Sciatic nerve (tissue), 2 donors: ENCODE results near the gene TANC1. TPM values are rescaled to one million over a fixed set of nuclear protein-coding genes. Genes with fewer than 3 reads are reported as not detected.
"Not testable (repeated sequence)": the region's sequence is repeated elsewhere in the genome, so short reads cannot be mapped to it uniquely, and the experiment has no call there.

ENCODE experiments used
- ATAC-seq: fragments of 200-7000 bp; cut with Tn5 transposase; one replicate; pipeline ENCODE4 v1.9.1; 2020; ENCODE audit warnings: mild to moderate bottlenecking, moderate library complexity
- DNase-seq: peaks from one replicate; pipeline ENCODE4 v3.0.0-alpha.2; 2020; ENCODE audit warnings: low spot score
- intact Hi-C: fragments of 100-400 bp; cut with DNase I; formaldehyde crosslinking; loops from one replicate; pipeline ENCODE4 v1.14.2; 2022
- total RNA-seq: library from RNA; stranded (reverse); fragmentation: NEBNext Ultra II Directional; extraction: Animal tissue kit (Norgen Biotek cat#: 25700); gene quantifications from one replicate; pipeline ENCODE4 v1.2.1, GENCODE V29; 2021
- donor health status: DM: no; HTN: no; CAD: no.
- donor health status: DM: no; HTN: no; CAD: no.

The TANC1 gene
- total RNA-seq, 1 donor from 2014 or later = 50.3 TPM

DNA sequence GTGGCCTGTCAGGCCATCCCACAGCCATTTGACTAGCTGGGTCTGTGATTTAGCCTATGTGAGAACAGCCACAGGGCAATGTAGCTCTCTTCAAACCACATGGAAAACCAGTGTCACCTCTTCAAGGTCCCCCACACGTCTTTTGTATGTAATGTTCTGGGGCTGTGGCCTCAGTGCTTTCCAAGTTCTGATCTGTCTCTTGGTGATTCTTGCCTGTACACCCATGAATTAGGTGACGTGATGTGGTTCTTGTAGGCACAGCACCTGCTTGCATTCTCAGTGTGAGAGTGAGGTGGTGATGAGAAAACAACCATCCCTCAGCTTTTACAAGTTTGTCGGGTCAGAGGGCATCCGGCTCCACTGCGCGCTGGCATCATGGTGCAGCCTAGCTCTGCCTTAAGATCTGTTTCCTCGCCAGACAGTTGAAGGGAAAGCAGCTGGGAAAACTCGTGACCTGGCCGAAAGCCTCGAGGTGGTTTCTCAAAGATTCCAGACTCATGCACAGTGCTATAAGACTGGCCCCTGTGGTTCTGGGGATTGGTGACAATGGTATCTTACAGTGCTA, 125.8 kb downstream of the TANC1 start:
- ATAC-seq (peak; percentile 82), DNase-seq (peak; percentile 80)
- intact Hi-C loops = no loop called here

DNA sequence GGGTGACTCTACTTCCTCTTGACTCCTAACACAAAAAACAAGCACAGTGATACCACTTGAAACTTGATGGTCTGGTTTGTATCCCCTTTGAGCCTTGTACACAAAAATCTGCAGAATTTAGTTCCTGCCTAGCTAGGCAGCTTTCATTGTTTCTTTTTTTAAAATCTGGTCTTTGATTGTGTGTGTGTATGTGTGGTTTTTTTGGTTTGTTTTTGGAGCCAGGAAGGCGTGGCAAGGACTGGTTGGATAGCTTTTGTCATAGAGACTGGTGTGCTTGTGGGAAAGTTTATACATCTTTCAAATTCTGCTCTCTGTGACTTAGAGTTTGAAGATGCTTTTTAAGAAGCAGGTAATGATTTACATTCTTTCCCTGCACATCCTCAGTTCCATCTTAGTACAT, 127.4 kb downstream of the TANC1 start:
- DNase-seq (no peak), ATAC-seq (no peak)
- intact Hi-C loops = no loop called here

DNA sequence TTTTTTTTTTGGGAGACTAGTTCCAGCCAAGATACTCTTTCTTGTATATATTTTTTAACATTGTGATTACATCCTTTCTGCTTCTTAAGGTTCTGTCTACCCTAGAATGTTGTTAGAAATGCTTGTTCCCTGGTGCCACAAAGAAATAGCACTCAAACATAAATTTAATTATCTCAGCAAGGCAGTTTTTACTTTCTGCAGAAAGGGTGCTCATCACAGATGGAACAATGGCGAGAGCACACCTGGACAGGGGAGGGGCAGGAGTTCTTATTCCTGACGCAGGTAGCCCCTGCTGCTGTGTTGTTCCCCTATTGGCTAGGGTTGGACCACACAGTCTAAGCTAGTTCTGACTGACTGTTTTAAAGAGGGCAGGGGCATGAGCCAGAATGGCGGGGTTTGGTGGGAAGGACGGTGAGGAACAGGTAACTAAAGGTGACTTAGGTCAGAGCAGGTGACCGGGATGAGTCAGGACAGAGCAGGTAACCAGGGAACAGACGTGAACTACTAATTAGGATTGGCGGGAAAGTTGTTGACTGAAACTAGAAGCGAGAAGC, 127.9 kb downstream of the TANC1 start:
- intact Hi-C loops = not testable (repeated sequence)

DNA sequence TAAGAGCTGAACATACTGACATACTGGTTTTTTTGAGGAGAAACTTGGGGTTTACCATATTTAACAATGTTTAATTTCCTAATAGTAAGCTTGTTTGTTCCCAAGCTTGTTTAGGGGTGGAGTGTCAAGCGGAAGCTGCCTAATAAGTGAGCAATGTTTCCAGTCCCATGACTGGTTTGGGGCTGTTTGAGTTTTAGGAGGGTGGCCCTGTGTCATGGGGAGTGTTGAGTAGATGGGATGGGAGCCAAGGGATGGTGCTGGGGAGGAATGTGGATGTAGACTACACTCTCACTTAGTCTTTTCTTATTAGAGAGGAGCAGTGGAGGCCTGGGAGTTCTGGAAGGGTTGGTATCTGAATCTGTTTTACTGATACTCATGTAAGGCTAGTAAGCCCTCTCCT, 128.5 kb downstream of the TANC1 start:
- DNase-seq (no peak), ATAC-seq (no peak)
- intact Hi-C loops = no loop called here

More for the DNA sequence above, 127.9 kb downstream of the TANC1 start:
- ATAC-seq, DNase-seq: not testable (repeated sequence)

DNA sequence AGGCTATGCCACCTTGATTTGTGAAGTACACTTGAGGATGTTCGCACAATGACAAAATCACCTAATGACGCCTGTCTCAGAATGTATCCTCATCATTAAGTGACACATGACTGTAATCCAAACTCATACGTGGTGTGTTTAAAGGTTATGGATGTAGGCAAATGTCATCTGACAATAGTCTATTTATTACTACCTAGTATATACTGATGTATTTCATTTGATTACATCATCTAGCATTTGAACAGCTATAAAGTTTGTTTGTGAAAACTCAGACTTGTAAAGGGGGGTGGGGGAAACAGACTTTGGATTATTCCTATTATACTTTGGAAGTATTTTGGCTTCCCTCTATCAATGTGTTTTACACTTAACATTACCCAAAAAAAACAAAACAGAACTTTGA, 129.9 kb downstream of the TANC1 start:
- intact Hi-C loops = no loop called here
- DNase-seq = no peak
- no peak for ATAC-seq

DNA sequence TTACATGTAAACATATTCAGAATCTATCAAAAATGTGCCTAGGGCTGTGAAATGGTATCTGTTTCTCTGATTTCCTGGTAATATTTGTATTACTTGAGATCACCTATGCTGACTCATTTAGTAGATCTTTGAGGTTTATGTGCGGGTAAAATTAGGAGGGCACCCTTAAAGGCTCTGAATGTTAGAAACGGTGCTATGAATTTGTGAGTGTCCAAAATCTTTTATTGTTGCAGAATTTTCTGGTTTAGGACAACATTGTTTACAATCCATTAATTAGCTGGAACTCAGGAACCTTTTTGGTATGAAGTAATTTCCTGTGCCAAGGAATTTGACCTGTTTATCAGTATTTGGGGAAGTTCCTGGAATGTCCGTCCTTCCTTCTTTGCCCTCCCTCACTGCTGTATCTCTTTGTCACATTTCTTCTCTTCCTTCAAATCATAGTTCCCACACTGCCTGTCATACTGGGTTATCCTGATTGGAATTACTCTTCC, 130.5 kb downstream of the TANC1 start:
- intact Hi-C loops = no loop called here
- DNase-seq (no peak), ATAC-seq (no peak)

DNA sequence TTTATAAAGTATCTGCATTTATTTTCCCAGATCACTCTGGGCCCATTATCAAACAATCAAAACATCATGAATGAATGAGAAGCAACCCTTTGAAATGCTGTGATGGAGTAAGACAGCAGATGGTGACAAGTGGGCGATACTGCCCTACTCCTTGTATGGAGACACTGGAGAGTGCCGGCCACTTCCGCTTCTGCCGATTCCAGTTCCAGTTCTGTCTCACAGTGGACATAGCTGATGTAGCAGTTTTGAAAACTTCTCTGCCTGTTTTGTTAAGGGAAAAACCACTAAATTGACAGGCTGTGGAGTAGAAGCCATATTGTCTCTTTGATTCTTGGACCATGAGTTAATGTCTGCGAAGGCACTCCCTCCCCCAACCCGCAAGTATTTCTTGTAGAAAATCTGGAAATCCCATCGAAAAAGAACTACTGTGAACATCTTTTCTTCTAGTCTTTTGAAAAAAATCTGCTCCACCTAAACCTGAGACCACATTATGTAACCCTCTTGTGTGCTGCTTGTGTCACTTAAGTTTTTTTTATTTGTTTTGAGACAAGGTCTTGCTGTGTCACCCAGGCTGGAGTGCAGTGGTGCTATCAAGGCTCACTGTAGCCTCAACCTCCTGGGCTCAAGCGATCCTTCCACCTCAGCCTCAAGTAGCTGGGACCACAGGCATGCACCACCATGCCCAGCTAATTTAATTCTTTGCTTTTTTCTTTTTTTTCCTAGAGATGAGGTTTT, 133.5 kb downstream of the TANC1 start:
- DNase-seq (no peak), ATAC-seq (peak; percentile 39)
- intact Hi-C loops = no loop called here

DNA sequence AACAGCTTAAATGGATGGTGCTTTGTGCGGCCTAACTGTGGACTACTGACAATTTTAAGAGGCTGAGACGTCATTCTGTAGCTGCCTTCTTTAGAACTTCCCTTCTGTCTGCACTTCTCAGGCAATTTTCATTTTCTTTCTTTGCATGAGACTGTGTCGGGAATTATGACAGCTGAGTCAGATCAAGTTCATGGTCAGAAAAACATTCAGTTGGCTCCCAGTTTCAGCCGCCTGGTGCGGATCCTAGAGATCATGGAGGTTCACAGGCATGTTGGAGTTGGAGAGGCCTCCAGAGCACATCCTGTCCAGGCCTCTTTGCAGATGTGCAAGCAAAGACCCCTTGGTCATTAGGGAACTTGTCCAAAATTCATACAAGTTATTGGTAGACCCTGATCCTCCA, 135.0 kb downstream of the TANC1 start:
- no peak for DNase-seq
- ATAC-seq = no peak
- intact Hi-C loops = no loop called here

DNA sequence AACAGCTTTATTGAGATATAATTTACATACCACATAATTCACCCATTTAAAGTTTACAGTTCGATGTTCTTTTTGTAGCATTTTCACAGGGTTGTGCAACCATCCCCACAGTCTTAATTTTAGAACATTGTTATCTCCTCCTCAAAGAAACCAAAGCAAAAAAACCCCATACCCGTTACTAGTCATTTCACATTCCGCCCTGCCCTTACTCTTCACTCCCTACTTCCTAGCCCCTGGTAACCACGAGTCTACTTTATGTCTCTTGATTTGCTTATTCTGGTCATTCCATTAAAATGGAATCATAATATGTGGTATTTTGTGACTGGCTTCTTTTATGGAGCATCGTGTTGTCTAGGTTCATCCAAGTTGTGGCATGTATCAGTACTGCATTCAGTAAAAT, 137.7 kb downstream of the TANC1 start:
- ATAC-seq (no peak), DNase-seq (no peak)
- intact Hi-C loops = no loop called here

DNA sequence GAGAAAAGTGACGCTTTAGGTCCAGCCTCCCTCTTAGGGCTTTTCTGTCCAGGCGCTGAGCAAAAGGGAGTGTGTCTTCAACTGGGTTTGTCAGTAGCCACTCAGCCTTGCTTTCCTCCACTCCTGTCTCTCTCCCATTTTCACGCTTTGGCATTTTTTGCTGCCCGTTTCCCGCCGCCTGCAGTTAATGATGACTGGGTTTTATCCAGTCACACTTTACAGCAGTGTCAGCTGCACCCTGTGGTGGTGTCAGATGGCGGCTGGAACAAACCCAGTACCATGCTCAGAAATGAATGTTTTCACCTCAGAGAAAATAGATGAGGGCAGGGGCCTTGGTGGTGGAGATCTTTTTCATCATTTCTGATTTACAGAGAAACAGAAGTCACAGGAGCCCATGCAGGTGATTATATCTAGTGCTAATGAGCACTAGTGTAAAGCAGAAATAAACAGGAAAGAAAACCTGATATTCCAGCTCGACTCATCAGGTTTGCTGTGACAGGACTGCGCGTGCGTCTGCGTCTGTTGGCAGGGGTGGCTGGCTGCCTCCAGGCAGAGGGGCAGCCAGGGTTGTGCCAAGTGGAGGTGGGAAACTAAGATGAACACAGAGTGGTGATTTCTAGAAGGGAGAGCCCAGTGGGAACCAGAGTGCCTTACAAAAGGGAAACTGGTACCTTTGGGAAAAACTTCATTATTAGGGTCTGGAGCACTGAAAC, 139.9 kb downstream of the TANC1 start:
- ATAC-seq = no peak

DNA sequence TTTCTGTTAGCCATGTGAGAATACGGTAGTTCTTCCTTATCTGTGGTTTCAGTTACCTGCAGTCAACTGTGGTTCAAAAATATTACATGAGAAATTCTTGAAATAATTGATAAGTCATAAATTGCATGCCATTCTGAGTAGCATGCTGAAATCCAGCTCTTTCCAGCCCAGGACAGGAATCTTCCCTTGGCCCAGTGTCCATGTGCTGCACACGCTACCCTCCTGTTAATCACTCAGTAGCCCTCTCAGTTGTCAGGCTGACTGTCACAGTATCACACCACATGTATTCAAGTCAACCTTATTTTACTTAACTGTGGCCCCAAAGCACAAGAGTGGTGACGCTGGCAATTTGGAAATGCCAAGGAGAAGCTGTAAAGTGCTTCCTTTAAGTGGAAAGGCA, 141.1 kb downstream of the TANC1 start:
- ATAC-seq = no peak

More for the DNA sequence above, 139.9 kb downstream of the TANC1 start:
- intact Hi-C loops = no loop called here
- DNase-seq = no peak

DNA sequence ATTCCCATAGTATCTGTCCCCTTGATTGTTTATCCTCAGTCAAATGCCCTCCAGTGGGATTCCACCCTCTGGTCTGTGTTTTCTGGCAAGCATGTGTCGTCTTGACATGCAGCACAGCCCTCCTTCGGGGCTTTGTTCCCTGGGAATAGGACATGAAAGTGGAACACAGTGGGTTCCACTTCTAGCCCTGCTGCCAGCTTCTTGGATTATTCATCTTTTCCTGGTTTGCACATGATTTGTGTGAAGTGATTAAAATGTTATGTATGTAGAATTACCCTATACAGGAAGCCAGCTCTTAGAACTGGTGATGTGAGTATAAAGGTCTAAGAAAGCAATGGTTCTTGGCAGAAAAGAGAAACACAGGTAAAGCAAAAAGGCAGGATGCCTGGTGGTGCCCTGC, 142.3 kb downstream of the TANC1 start:
- ATAC-seq = no peak
- no peak for DNase-seq

More for the DNA sequence above, 141.1 kb downstream of the TANC1 start:
- intact Hi-C loops = no loop called here
- no peak for DNase-seq

DNA sequence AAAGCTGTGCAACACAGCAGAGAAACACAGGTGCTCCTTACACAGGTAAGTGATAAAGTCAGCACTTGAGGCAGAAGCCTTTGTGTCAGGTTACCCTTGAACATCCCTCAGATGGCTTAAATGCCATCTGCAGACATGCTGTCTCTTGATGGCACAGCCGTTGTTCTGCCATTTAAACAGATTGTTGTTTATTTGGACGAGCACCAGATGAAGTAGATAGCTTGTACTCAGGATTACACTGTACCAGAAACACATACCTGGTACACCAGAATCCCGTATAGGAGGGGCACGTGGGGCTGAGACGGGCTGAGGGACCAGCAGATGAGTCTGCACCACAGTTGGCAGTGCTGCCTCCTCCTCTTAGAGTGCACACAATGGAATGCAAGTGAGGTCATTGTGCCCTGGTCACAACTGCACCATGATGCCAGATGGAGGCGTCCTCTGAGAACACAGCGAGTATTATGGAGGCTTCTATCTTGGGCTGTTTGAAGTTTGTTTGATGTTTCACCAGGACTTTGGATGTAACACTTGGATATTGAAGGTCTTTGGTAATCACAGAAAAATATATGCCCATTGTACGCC, 143.0 kb downstream of the TANC1 start:
- ATAC-seq (peak; percentile 39), DNase-seq (no peak)
- intact Hi-C loops = no loop called here

More for the DNA sequence above, 142.3 kb downstream of the TANC1 start:
- intact Hi-C loops = no loop called here

DNA sequence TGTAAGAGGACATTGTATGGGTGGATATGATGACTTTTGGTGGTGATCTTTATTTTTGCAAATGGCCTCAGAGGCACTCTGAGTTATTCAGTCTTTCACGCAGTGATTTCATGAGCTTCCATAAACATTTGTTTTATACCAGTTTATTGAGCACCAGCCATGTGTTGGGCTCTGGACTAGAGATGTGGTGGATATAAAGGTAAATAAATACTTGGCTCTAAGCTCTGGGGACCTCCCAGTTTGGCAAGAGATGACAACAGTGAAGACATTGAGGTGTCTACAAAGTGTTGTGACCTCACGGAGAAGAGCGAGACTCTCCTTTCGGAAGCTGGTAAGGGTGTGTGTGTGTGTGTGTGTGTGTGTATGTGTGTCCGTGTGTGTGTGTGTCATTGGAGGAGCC, 146.4 kb downstream of the TANC1 start:
- no peak for ATAC-seq
- no peak for DNase-seq
- intact Hi-C loops = no loop called here

DNA sequence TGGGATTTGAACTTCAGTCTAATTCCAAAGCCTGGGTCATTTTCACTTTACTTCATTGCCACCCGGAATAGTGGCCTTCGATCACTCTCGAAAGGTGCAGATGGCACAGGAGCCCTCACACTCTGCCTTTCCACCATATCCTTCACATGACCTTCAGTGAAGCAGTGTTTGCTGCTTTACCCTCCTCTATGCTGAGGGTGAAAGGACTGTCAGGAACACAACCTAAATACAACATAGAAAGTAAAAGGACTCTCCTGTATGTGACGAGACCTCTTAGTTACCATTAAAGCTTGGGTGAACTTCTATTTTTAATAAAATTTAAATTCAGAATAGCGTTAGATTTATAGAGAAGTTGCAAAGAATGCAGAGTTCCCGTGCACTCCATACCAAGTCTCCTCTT, 148.5 kb downstream of the TANC1 start:
- no peak for DNase-seq
- intact Hi-C loops = no loop called here
- ATAC-seq = no peak

DNA sequence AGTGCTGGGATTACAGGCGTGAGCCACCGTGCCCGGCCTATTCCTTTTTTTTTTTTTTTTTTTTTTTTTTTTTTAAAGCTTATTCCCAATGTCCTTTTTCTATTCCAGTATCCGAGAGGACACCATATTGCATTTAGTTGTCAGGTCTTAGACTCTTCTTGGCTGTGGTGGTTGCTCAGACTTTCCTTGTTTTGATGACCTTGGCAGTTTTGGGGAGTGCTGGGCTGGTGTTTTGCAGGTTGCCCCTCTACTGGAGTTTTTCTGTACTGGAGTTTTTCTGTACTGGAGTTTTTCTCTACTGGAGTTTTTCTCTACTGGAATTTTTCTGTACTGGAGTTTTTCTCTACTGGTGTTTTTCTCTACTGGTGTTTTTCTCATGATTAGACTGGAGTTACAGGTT, 149.2 kb downstream of the TANC1 start:
- intact Hi-C loops = loop anchor here (2.0 kb wide), 1 partner anchor 215 kb away; no protein-coding TSS in a partner anchor
- DNase-seq (no peak), ATAC-seq (no peak)

DNA sequence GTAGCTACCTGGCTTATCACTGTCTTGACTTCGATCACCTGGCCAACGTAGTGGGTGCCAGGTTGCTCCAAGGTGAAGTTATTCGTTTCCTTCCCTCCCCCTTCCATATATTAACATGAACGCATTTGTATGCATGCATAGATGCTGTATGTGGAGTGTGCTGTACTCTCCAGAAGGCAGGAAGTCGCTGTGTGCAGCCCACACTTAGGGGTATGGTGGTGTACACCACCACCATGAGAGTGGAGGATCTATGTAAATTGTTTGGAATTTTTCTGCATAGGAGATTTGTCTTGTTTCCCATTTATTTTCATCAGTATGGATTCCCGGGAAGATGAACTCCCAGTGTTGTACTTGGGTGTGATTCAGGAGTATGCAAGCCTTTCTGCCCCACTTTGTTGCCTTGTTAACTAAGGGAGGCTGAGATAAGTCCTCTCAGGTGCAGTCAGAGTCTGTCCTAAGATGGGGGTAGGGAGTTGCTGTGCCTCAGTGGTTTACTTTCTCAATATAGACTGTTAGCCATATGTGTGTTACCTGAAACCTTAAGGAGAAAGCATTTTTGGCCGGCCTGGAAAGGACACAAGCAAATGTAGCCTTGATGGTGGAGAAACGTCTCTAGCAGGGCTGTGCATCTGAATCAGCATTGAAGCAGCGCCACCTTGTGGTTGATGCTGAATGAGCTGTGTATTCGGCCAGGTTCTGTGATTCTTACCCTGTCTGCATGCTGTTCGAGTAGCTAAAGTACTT, 149.8 kb downstream of the TANC1 start:
- intact Hi-C loops = loop anchor here (2.0 kb wide), 1 partner anchor 215 kb away; no protein-coding TSS in a partner anchor
- ATAC-seq = peak; percentile 94
- DNase-seq = peak; percentile 94

DNA sequence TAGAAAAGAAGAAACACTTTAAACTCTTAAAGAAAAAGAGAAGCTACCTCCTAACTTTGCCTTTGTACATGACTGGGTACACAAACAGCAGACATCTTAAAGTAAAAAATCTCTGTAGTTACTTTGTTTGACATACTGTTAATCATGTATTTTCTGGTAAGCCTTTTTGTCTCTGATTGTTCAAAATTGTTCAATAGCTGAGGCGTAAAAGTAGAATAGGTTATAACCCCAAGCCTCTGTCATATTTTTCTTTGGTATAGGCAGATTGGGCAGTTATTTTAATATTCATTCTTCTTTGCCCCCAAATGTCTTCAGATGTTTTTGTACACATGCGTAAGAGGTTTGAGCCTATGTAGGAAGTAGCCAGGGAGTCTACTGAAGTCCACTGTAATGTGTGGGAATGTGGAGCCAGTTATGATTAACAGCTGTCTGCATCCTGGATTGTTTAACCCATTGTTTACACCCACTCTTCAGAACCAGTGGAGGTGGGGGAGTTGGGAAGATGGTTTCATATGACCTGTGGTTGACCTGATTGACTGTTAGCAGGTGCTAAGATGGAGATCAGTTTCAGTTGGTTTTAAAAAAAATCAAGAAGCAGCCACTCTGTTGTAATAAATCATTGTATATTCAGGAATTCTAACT, 150.5 kb downstream of the TANC1 start:
- no peak for ATAC-seq
- no peak for DNase-seq
- intact Hi-C loops = loop anchor here (2.0 kb wide), 1 partner anchor 216 kb away; no protein-coding TSS in a partner anchor
